HEK293 (cell line): ENCODE data around the gene SH2B2.
"Not testable (repeated sequence)": the region's sequence is repeated elsewhere in the genome, so short reads cannot be mapped to it uniquely, and the experiment has no call there.

Experiments used
- CTCF ChIA-PET: fragments of 350-600 bp; formaldehyde crosslinking; extraction: SDS; loops from one replicate; lab custom pipeline; 2021; ENCODE audit warnings: antibody characterized with exemption; lab: Yijun Ruan, JAX
- POLR2A ChIA-PET: fragments of 300-600 bp; formaldehyde crosslinking; extraction: SDS; loops from one replicate; lab custom pipeline; 2020; ENCODE audit warnings: antibody characterized with exemption, inconsistent platforms; lab: Yijun Ruan, JAX
- H3K27ac ChIP-seq: fragments of 200-500 bp; sonication (Bioruptor generic); 2 replicates; pipeline ENCODE4 v1.5.1; 2014; ENCODE audit warnings: low read depth, low read length, control low read depth, inconsistent platforms; ENCODE audit errors: extremely low read depth
- H3K36me3 ChIP-seq, 2 experiments: fragments of 200-500 bp in 1 of 2; sonication (Bioruptor generic) in 1 of 2; 1 replicate in 1 of 2; 2 replicates in 1 of 2; pipeline ENCODE4 v1.5.1; 2014 to 2017; ENCODE audit warnings: inconsistent platforms in 2 of 2, low read length in 2 of 2; ENCODE audit not compliant: control insufficient read depth in 2 of 2, insufficient read depth in 1 of 2
- H3K4me1 ChIP-seq: fragments of 200-500 bp; sonication (Bioruptor generic); 2 replicates; pipeline ENCODE4 v1.5.1; 2014; ENCODE audit warnings: mild to moderate bottlenecking, low read length, inconsistent platforms; ENCODE audit not compliant: control insufficient read depth, insufficient read depth
- H3K4me3 ChIP-seq: 2 replicates; pipeline ENCODE4 v1.5.1; 2011; ENCODE audit warnings: low read depth, mild to moderate bottlenecking, control low read depth, low read length, moderate library complexity
- H3K9me3 ChIP-seq: fragments of 200-500 bp; sonication (Bioruptor generic); 2 replicates; pipeline ENCODE4 v1.5.1; 2014; ENCODE audit warnings: low read depth, low read length, inconsistent platforms; ENCODE audit not compliant: control insufficient read depth, insufficient read depth
- MEIS1 ChIP-seq: sonication (generic); formaldehyde crosslinking; IDR thresholded peaks from 2 replicates; pipeline ENCODE4 v1.8.1; 2022; ENCODE audit warnings: missing genetic modification reagents, mild to moderate bottlenecking, borderline replicate concordance
- REPIN1 ChIP-seq: fragments of 450-650 bp; formaldehyde crosslinking; IDR thresholded peaks from 2 replicates; pipeline ENCODE4 v1.5.1; 2017; ENCODE audit warnings: missing biosample characterization, missing genetic modification characterization, low read depth
- ZFHX2 ChIP-seq: fragments of 450-650 bp; formaldehyde crosslinking; conservative IDR thresholded peaks from 2 replicates; pipeline ENCODE4 v1.5.1; 2016; ENCODE audit warnings: missing biosample characterization, missing genetic modification characterization
- ZFP69B ChIP-seq: fragments of 450-650 bp; formaldehyde crosslinking; IDR thresholded peaks from 2 replicates; pipeline ENCODE4 v1.5.1; 2016; ENCODE audit warnings: missing biosample characterization, missing genetic modification characterization
- ZNF558 ChIP-seq: fragments of 450-650 bp; formaldehyde crosslinking; IDR thresholded peaks from 2 replicates; pipeline ENCODE4 v1.5.1; 2016; ENCODE audit warnings: missing biosample characterization, missing genetic modification characterization
- ZNF654 ChIP-seq: fragments of 450-650 bp; formaldehyde crosslinking; IDR thresholded peaks from 2 replicates; pipeline ENCODE4 v1.5.1; 2016; ENCODE audit warnings: low read depth, missing biosample characterization, missing genetic modification characterization
- ZNF776 ChIP-seq: fragments of 450-650 bp; formaldehyde crosslinking; IDR thresholded peaks from 2 replicates; pipeline ENCODE4 v1.5.0; 2017; ENCODE audit warnings: missing biosample characterization, missing genetic modification characterization, borderline replicate concordance
- TF ChIP-seq, protein P1 (sequence below): fragments of 450-650 bp; formaldehyde crosslinking; IDR thresholded peaks from 2 replicates; pipeline ENCODE4 v1.5.1; 2016; ENCODE audit warnings: missing biosample characterization, missing genetic modification characterization
- TF ChIP-seq, protein P2 (sequence below): fragments of 450-650 bp; formaldehyde crosslinking; IDR thresholded peaks from 2 replicates; pipeline ENCODE4 v1.5.1; 2016; ENCODE audit warnings: missing biosample characterization, missing genetic modification characterization
- TF ChIP-seq, protein P3 (sequence below): fragments of 450-650 bp; formaldehyde crosslinking; IDR thresholded peaks from 2 replicates; pipeline ENCODE4 v1.5.1; 2016; ENCODE audit warnings: missing biosample characterization, missing genetic modification characterization
- TF ChIP-seq, protein P4 (sequence below): fragments of 450-650 bp; formaldehyde crosslinking; IDR thresholded peaks from 2 replicates; pipeline ENCODE4 v1.5.1; 2016; ENCODE audit warnings: missing biosample characterization, missing genetic modification characterization
- TF ChIP-seq, protein P5 (sequence below): fragments of 450-650 bp; formaldehyde crosslinking; IDR thresholded peaks from 2 replicates; pipeline ENCODE4 v1.5.1; 2017; ENCODE audit warnings: missing biosample characterization, missing genetic modification characterization

The SH2B2 gene

DNA sequence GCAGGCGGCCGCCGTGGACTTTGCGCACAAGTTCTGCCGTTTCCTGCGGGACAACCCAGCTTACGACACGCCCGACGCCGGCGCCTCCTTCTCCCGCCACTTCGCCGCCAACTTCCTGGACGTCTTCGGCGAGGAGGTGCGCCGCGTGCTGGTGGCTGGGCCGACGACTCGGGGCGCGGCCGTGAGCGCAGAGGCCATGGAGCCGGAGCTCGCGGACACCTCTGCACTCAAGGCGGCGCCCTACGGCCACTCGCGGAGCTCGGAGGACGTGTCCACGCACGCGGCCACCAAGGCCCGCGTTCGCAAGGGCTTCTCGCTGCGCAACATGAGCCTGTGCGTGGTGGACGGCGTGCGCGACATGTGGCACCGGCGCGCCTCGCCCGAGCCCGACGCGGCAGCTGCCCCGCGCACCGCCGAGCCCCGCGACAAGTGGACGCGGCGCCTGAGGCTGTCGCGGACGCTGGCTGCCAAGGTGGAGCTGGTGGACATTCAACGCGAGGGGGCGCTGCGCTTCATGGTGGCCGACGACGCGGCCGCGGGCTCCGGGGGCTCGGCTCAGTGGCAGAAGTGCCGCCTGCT lies 14.1 kb downstream of the SH2B2 start:
- no peaks in the 10 kb centered on the region for H3K4me1 ChIP-seq
- H3K27ac ChIP-seq: no peak overlapping the region
- H3K9me3 ChIP-seq: no peaks in the 10 kb centered on the region
- CTCF ChIA-PET: interaction anchor here (1.0 kb wide), 1 partner anchor 17 kb away, joined by 3 read pairs; no protein-coding TSS in a partner anchor
- no peaks in the 10 kb centered on the region for H3K36me3 ChIP-seq
- POLR2A ChIA-PET: no interaction called here
- no peak for TF ChIP-seq REPIN1 (tag by site-specific recombination)
- TF ChIP-seq, protein P1, sequence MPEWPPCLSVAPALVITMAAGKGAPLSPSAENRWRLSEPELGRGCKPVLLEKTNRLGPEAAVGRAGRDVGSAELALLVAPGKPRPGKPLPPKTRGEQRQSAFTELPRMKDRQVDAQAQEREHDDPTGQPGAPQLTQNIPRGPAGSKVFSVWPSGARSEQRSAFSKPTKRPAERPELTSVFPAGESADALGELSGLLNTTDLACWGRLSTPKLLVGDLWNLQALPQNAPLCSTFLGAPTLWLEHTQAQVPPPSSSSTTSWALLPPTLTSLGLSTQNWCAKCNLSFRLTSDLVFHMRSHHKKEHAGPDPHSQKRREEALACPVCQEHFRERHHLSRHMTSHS (tag by site-specific recombination): no peak
- TF ChIP-seq MEIS1 (CRISPR knock-in tag): no peak
- TF ChIP-seq ZNF776: no peak
- no peak for TF ChIP-seq ZNF558 (tag by site-specific recombination)
- TF ChIP-seq ZFP69B (tag by site-specific recombination): no peak
- TF ChIP-seq, protein P2, sequence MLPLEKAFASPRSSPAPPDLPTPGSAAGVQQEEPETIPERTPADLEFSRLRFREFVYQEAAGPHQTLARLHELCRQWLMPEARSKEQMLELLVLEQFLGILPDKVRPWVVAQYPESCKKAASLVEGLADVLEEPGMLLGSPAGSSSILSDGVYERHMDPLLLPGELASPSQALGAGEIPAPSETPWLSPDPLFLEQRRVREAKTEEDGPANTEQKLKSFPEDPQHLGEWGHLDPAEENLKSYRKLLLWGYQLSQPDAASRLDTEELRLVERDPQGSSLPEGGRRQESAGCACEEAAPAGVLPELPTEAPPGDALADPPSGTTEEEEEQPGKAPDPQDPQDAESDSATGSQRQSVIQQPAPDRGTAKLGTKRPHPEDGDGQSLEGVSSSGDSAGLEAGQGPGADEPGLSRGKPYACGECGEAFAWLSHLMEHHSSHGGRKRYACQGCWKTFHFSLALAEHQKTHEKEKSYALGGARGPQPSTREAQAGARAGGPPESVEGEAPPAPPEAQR (tag by site-specific recombination): no peak
- no peak for TF ChIP-seq ZFHX2 (tag by site-specific recombination)
- no peak for TF ChIP-seq ZNF654
- TF ChIP-seq, protein P3, sequence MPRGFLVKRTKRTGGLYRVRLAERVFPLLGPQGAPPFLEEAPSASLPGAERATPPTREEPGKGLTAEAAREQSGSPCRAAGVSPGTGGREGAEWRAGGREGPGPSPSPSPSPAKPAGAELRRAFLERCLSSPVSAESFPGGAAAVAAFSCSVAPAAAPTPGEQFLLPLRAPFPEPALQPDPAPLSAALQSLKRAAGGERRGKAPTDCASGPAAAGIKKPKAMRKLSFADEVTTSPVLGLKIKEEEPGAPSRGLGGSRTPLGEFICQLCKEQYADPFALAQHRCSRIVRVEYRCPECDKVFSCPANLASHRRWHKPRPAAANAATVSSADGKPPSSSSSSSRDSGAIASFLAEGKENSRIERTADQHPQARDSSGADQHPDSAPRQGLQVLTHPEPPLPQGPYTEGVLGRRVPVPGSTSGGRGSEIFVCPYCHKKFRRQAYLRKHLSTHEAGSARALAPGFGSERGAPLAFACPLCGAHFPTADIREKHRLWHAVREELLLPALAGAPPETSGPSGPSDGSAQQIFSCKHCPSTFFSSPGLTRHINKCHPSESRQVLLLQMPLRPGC: no peak
- no peak overlapping the region for H3K4me3 ChIP-seq

DNA sequence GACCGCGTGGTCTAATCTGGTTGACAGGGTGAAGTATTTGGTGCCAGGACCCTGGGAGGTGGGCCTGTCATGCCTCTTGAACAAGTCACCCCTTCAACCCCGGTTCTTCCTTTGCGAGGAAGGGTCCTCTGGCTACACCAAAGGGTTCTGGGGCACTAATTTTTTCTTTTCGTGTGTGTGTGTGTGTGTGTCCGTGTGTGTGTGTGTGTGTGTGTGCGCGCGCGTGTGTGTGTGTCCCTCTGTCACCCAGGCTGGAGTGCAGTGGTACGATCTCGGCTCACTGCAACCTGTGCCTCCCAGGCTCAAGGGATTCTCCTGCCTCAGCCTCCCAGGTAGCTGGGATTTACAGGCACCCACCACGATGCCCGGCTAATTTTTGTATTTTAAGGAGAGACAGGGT lies 14.7 kb downstream of the SH2B2 start:
- H3K4me3 ChIP-seq, CTCF ChIA-PET: not testable (repeated sequence)
- TF ChIP-seq, protein P4, sequence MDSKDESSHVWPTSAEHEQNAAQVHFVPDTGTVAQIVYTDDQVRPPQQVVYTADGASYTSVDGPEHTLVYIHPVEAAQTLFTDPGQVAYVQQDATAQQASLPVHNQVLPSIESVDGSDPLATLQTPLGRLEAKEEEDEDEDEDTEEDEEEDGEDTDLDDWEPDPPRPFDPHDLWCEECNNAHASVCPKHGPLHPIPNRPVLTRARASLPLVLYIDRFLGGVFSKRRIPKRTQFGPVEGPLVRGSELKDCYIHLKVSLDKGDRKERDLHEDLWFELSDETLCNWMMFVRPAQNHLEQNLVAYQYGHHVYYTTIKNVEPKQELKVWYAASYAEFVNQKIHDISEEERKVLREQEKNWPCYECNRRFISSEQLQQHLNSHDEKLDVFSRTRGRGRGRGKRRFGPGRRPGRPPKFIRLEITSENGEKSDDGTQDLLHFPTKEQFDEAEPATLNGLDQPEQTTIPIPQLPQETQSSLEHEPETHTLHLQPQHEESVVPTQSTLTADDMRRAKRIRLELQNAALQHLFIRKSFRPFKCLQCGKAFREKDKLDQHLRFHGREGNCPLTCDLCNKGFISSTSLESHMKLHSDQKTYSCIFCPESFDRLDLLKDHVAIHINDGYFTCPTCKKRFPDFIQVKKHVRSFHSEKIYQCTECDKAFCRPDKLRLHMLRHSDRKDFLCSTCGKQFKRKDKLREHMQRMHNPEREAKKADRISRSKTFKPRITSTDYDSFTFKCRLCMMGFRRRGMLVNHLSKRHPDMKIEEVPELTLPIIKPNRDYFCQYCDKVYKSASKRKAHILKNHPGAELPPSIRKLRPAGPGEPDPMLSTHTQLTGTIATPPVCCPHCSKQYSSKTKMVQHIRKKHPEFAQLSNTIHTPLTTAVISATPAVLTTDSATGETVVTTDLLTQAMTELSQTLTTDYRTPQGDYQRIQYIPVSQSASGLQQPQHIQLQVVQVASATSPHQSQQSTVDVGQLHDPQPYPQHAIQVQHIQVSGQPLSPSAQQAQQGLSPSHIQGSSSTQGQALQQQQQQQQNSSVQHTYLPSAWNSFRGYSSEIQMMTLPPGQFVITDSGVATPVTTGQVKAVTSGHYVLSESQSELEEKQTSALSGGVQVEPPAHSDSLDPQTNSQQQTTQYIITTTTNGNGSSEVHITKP (tag by site-specific recombination): peak; percentile 70
- TF ChIP-seq, protein P5, sequence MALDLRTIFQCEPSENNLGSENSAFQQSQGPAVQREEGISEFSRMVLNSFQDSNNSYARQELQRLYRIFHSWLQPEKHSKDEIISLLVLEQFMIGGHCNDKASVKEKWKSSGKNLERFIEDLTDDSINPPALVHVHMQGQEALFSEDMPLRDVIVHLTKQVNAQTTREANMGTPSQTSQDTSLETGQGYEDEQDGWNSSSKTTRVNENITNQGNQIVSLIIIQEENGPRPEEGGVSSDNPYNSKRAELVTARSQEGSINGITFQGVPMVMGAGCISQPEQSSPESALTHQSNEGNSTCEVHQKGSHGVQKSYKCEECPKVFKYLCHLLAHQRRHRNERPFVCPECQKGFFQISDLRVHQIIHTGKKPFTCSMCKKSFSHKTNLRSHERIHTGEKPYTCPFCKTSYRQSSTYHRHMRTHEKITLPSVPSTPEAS (tag by site-specific recombination): peak; percentile 87
- TF ChIP-seq, all 188 proteins: peak for 2; not testable (repeated sequence) for 186
- H3K27ac ChIP-seq, H3K9me3 ChIP-seq, H3K36me3 ChIP-seq, H3K4me1 ChIP-seq, POLR2A ChIA-PET: not testable (repeated sequence)
